Stimulated activated CD8-positive, alpha-beta memory T cell treated with anti-CD3 and anti-CD28 coated beads, Interleukin-15, amount 100 ng/mL, for 1 hour (primary cell): ENCODE results near the gene NSDHL.
"Not testable (repeated sequence)": the region's sequence is repeated elsewhere in the genome, so short reads cannot be mapped to it uniquely, and the experiment has no call there.

ENCODE experiments used
- DNase-seq: peaks from one replicate; pipeline ENCODE4 v3.0.0-alpha.2; 2020; ENCODE audit warnings: low read depth

Gene NSDHL

GRCh38 chrX:152895724-152896420 is 65.0 kb downstream of the NSDHL start:
- no peak for DNase-seq

DNA sequence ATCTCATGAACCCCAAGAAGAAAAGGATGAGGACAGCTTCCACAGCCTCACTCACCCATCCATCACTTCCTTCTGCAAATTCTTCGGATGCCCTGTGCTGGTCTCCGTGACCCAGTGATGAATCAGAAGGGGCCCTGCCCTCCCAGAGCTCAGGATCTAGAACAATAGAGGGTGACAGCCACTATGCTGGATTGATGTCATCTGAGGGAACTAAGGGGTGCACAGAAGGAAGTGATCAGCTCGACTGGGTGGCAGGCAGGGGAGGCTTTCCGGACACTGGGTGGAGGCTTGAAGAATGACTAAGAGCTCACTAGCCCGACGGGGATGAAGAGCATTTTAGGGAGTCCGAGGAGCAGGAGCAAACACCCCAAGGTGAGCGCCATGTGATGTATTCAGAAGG is 65.6 kb downstream of the NSDHL start:
- DNase-seq, result no peak

DNA sequence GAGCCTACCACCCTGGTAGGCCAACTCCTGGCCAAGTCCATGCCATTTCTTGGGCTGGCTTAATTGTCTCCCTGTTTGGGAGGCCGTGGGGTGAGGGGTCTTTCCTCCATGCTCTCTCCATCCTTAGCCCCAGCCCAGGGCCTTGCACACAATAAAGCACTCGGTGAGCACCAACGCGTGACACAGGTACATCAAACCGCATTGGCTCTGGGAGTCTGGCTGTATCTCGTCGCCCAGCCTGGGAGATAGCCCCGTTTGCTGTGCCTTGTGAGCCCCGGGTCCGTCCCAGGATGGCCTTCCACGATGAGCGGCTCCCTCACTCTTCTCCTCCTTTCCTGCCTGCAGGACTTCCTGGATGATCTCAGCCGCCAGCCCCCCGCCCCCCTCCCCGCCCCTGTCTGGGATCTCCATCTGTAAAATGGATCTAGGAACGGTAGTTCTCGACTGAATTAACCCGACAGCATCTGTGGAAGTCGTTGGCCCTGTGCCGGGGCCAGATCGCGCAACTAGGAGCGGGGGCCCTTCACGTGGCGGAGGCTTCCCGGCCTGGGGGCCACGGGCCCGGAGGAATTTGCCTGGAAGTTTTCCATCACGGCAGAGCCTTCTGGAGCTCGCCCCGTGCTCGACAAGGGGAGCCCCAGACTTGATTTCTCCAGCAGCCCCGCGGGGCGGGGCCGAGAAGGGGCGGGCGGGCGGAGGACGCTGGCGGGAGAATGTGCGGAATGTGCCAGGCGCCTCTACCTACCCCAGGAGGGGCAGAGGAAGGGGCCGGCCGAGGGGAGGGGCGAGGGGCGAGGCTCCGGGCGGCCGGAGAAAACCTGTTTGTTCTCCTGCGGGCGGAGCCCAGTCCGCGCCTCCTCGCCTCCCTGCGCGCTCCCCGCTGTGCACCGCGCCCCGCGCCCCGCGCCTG is 66.6 kb downstream of the NSDHL start, which contains the start of gene ZNF185:
Gene ZNF185, plus strand, starts transcription at position 846 of the 910 bp plus-strand sequence. CDS start 16,423 bp downstream, outside the sequence.
- no peak for DNase-seq

- DNase-seq, result no peak
Measured at GRCh38 chrX:152898442-152898841, 67.6 kb downstream of the NSDHL start.

DNA sequence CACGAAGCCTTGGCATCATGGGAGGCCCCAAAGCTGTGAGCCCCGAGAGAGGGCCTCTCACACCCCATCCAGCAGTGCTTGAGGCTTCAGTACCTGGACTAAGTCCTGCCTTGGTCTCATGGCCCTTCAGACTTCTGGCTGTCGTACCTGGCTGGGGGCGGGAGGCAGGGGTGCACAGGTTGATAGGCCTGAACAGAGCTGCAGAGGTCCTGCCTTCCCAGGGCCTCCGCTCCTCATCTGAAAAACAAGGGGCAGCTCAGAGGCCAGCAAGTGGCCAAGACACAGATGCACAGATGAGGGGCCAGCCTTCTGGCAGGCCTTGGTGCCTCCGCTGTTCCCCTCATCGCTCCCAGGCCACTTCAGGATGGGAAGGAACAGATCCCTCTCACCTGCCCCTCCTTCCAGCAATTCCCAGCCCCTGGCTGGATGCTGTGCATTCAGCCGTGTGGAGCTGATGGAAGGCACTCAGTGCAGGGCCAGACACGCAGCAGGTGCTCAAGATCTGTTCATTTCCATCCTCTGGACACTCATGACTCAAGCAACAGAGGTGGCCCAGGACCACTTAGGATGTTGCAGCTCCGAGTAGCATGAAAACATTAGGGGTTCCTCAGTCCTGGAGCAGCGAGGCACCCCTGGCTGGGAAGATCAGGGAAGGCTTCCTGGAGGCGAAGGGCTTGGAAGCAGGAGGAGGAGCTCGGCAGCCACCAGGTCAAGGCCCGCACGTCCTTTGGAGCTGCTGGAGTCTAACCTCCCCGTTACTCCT is 68.4 kb downstream of the NSDHL start:
- DNase-seq, result no peak

DNA sequence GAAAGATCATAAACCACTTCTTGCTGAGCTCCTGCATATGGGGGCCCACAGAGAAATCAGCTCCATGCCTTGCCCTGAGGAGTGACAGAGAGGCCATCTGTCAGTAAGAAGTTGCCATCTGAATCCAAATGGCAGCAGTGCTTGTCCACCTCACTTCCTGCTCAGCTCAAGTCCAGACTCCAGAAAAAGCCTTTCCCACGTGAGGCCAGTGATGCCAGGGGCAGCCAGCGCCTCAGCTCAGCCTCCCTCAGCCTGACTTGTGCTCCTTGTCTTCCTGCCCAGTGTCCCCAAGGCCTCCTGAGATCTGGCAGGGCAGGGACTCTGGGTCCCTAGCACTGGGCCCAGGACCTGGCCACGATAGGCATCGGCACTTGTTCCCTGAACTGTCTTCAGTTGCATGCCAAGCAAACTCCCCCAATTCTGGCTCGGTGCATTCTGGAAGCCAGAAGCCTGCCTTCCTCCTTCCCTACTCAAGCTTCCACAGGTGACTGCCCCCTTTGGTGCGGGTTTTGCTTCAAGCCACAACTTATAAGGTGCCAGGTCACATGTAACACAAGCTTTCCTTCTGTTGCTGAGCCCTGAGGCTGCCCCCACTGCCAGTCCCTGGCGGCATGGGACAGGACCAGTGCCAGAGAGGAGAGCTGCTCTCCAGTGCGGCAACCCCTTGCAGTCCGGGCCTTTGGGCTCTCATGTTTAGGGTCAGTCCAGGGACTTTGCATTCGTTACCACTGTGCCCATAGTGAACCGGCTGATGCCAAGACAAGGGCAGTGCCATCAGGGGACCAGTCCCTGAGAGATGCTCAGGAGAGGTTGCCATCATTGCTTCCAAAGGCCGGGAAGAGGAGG is 69.2 kb downstream of the NSDHL start:
- no peak for DNase-seq

- DNase-seq, result no peak
Measured at GRCh38 chrX:152900937-152901445, 70.1 kb downstream of the NSDHL start.

- no peak for DNase-seq
Measured at GRCh38 chrX:152901816-152902501, 71.1 kb downstream of the NSDHL start.

- DNase-seq, result no peak
Measured at GRCh38 chrX:152902502-152902820, 71.6 kb downstream of the NSDHL start.

- no peak for DNase-seq
Measured at GRCh38 chrX:152903589-152903988, 72.7 kb downstream of the NSDHL start.

DNA sequence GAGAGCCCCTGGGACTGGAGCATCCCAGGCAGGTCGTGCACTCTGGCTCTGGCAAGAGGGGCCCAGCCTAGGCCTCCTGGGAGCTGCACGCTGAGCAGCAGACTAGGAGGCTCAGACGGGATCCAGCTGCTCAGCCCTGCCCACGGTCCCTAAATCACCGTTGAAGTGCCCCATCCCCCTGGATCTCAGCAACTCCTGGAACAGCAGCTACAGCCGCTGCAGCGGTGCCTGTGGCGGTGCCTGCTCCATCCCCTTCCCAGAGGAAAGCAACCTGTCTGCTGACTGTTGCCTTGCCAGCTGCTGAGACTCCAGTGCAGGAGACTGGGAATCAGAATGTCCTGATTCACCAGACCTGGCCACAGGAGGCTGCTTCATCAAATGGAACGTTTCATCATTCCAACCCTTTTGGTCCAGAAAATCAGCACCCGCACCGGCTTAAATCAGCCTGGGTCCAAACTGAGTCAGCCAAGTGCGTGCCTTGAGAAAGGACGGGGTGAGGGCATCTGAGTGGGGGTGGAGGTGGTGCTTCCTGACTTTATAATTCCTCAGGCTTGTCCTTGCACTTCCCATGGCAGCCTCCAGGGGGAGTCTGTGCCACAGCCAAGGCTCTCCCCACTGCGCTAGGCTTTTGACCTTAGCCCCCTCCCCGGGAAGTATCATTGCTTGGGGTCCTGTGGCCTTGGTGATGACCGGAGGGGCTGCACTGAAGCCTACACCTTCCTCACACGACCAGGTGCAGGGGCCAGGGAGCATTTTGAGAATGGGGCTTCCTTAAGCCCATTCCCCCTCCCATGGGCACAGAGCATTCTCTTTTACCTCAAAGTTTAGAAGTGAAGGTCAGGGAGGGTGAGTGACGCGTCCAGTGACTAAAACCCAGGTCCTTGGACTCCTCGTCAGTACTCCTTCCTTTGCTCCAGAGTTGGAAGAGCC is 73.6 kb downstream of the NSDHL start:
- no peak for DNase-seq

DNA sequence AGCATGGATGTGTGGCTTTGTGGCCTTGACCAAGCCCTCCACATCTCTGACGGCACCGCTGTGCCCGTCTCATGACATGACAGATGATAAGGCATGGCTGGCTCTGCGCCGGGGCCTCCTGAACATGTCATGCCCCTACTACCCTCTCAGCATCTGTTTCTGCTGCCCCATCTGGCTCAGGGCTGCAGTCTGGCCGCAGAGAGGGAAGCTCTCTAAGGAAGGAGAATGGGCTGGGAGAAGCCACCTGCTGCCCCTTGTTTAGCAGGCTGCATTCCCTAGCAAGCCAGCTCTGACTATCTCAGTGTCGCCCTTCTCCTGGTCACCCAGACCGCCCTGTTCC is 74.2 kb downstream of the NSDHL start:
- DNase-seq, result no peak

- DNase-seq, result no peak
Measured at GRCh38 chrX:152907084-152907651, 76.3 kb downstream of the NSDHL start.

- DNase-seq, result no peak
Measured at GRCh38 chrX:152908486-152908885, 77.6 kb downstream of the NSDHL start.

DNA sequence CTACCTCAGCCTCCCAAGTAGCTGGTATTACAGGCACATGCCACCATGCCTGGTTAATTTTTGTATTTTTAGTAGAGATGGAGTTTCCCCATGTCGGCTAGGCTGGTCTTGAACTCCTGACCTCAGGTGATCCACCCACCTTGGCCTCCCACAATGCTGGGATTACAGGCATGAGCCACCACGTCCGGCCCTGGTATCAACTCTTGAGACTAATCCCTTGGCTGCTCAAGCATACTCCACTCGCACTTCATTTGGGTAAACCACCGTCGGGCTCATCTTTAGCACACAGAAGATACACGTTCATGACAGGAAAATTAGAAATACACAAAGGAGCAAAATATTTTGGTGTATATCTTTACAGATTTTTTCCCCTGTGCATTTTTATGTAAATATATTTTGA is 79.2 kb downstream of the NSDHL start:
- not testable (repeated sequence) for DNase-seq

- no peak for DNase-seq
Measured at GRCh38 chrX:152912106-152912505, 81.2 kb downstream of the NSDHL start.

DNA sequence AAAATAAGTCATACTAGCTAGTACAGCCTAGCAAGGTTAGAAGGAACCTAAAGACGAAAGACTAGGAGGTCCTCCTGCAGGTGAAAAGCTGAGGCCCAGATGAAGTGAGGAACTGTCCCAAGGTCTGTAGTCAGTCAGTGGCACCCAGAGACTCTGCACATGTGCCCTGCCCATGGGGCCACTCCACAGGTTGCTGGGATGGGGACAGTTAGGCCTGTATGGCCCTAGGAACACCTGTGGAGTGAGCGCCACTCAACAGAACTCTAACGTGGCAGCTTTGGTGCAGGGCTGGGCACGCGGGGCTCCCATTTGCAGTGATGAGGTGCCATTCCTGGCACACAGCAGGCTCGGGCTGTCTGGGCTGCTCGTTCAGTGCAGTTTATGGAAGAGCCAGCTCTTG is 81.8 kb downstream of the NSDHL start:
- DNase-seq, result no peak

- no peak for DNase-seq
Measured at GRCh38 chrX:152913346-152913745, 82.5 kb downstream of the NSDHL start.

GRCh38 chrX:152913910-152914309 is 83.0 kb downstream of the NSDHL start:
- DNase-seq, result no peak
